ENCODE data around the gene MACROH2A2.

The MACROH2A2 gene

GRCh38 chr10:70135684-70136083 is 83.0 kb downstream of the MACROH2A2 start:
- no peak overlapping the region for H3K4me3 ChIP-seq (replicated peaks; ENCODE audit: low read depth, low read length)
- TF ChIP-seq, protein P1, sequence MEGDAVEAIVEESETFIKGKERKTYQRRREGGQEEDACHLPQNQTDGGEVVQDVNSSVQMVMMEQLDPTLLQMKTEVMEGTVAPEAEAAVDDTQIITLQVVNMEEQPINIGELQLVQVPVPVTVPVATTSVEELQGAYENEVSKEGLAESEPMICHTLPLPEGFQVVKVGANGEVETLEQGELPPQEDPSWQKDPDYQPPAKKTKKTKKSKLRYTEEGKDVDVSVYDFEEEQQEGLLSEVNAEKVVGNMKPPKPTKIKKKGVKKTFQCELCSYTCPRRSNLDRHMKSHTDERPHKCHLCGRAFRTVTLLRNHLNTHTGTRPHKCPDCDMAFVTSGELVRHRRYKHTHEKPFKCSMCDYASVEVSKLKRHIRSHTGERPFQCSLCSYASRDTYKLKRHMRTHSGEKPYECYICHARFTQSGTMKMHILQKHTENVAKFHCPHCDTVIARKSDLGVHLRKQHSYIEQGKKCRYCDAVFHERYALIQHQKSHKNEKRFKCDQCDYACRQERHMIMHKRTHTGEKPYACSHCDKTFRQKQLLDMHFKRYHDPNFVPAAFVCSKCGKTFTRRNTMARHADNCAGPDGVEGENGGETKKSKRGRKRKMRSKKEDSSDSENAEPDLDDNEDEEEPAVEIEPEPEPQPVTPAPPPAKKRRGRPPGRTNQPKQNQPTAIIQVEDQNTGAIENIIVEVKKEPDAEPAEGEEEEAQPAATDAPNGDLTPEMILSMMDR (IDR thresholded peaks at IDR 0.05; ENCODE audit: low read depth, low read length, missing control alignments) = no peak
- no peak for DNase-seq (ENCODE audit: extremely low read depth, low read depth)

- DNase-seq (ENCODE audit: extremely low read depth, low read depth) = no peak
- TF ChIP-seq, protein P1 (IDR thresholded peaks at IDR 0.05; ENCODE audit: low read depth, low read length, missing control alignments) = no peak
- H3K4me3 ChIP-seq (replicated peaks; ENCODE audit: low read depth, low read length) = no peak overlapping the region
Observed at GRCh38 chr10:70137135-70137534, 84.5 kb downstream of the MACROH2A2 start.

GRCh38 chr10:70137927-70138883 is 85.6 kb downstream of the MACROH2A2 start:
- TF ChIP-seq, protein P1 (IDR thresholded peaks at IDR 0.05; ENCODE audit: low read depth, low read length, missing control alignments) = no peak
- H3K4me3 ChIP-seq (replicated peaks; ENCODE audit: low read depth, low read length) = no peak overlapping the region
- DNase-seq (ENCODE audit: extremely low read depth, low read depth) = no peak

GRCh38 chr10:70139151-70139996 is 86.7 kb downstream of the MACROH2A2 start:
- no peak for DNase-seq (ENCODE audit: extremely low read depth, low read depth)
- TF ChIP-seq, protein P1 (IDR thresholded peaks at IDR 0.05; ENCODE audit: low read depth, low read length, missing control alignments) = no peak
- no peak overlapping the region for H3K4me3 ChIP-seq (replicated peaks; ENCODE audit: low read depth, low read length)

GRCh38 chr10:70139997-70140250 is 87.3 kb downstream of the MACROH2A2 start:
- DNase-seq (ENCODE audit: extremely low read depth, low read depth) = no peak
- TF ChIP-seq, protein P1 (IDR thresholded peaks at IDR 0.05; ENCODE audit: low read depth, low read length, missing control alignments) = no peak

GRCh38 chr10:70140297-70140696 is 87.7 kb downstream of the MACROH2A2 start:
- TF ChIP-seq, protein P1 (IDR thresholded peaks at IDR 0.05; ENCODE audit: low read depth, low read length, missing control alignments) = no peak
- no peak for DNase-seq (ENCODE audit: extremely low read depth, low read depth)
- no peak overlapping the region for H3K4me3 ChIP-seq (replicated peaks; ENCODE audit: low read depth, low read length)

More at GRCh38 chr10:70139997-70140250, 87.3 kb downstream of the MACROH2A2 start:
- no peak overlapping the region for H3K4me3 ChIP-seq (replicated peaks; ENCODE audit: low read depth, low read length)

Measured in HFF-Myc (cell line).